Mucosa of stomach (tissue), 1 donor: ENCODE data around the gene PRKG1.

Experiments used
- H3K27me3 ChIP-seq: one replicate; pipeline ENCODE4 v1.7.0; 2013; ENCODE audit warnings: mild to moderate bottlenecking, low read length; ENCODE audit not compliant: control insufficient read depth, insufficient read depth
- H3K36me3 ChIP-seq: one replicate; pipeline ENCODE4 v1.7.0; 2013; ENCODE audit warnings: low read length; ENCODE audit not compliant: control insufficient read depth, insufficient read depth
- H3K4me1 ChIP-seq: one replicate; pipeline ENCODE4 v1.7.0; 2013; ENCODE audit warnings: mild to moderate bottlenecking, low read length; ENCODE audit not compliant: control insufficient read depth, insufficient read depth
- H3K4me3 ChIP-seq: one replicate; pipeline ENCODE4 v1.7.0; 2013; ENCODE audit warnings: low read length
- H3K9ac ChIP-seq: one replicate; pipeline ENCODE4 v1.7.0; 2013; ENCODE audit warnings: mild to moderate bottlenecking, low read length, moderate library complexity
- H3K9me3 ChIP-seq: one replicate; pipeline ENCODE4 v1.7.0; 2013; ENCODE audit warnings: mild to moderate bottlenecking, low read length, moderate library complexity; ENCODE audit not compliant: control insufficient read depth
- donor health status: Pancreatic carcinoma.

Gene PRKG1

GRCh38 chr10:52283174-52283573, 1208.9 kb downstream of the PRKG1 start:
- H3K36me3 ChIP-seq, result no peaks in the 10 kb centered on the region
- H3K9me3 ChIP-seq, result no peaks in the 10 kb centered on the region
- H3K27me3 ChIP-seq, result no peaks in the 10 kb centered on the region
- H3K4me3 ChIP-seq, result no peak overlapping the region
- H3K4me1 ChIP-seq, result no peaks in the 10 kb centered on the region
- H3K9ac ChIP-seq, result no peak overlapping the region

DNA sequence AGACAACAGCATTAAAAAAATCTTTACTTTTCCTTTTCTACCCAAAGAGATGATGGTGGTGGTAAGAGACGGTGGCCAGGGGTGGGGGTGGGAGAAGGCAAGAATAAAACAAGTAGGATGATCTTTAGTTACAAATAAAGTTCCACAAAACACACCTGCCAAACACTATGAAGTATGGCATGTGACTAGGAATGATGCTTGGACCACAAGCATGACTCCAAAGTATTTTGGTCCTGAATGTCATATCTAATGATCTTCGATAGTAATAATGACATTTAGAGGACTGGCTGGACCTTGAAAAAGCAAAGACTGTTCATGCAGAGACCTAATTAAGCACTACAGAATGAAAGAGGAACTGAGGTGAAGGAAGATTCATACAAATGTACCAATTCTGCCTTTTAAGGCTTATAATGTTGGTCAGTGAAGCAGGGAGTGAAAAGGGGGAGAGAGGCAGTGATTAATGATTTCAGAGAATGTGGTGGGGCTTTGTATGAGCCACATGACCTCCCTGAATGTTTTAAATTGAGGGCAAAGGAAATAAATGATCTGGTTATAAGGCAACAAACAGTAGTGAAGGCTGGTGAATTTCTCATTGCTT, 1210.2 kb downstream of the PRKG1 start:
- Histone ChIP-seq H3K4me1 (no peaks in the 10 kb centered on the region), H3K36me3 (no peaks in the 10 kb centered on the region), H3K27me3 (no peaks in the 10 kb centered on the region), H3K4me3 (no peak overlapping the region), H3K9ac (no peak overlapping the region), H3K9me3 (no peaks in the 10 kb centered on the region)

GRCh38 chr10:52287866-52288265, 1213.6 kb downstream of the PRKG1 start:
- no peak overlapping the region for H3K9ac ChIP-seq
- H3K27me3 ChIP-seq, result no peaks in the 10 kb centered on the region
- H3K4me3 ChIP-seq, result no peak overlapping the region
- H3K9me3 ChIP-seq, result no peaks in the 10 kb centered on the region
- H3K36me3 ChIP-seq, result no peaks in the 10 kb centered on the region
- no peaks in the 10 kb centered on the region for H3K4me1 ChIP-seq

- Histone ChIP-seq H3K9ac (no peak overlapping the region), H3K4me3 (no peak overlapping the region), H3K36me3 (no peaks in the 10 kb centered on the region), H3K4me1 (no peaks in the 10 kb centered on the region), H3K27me3 (no peaks in the 10 kb centered on the region), H3K9me3 (no peaks in the 10 kb centered on the region)
These were observed 1223.5 kb downstream of the PRKG1 start for GRCh38 chr10:52297747-52298146.

GRCh38 chr10:52300599-52301277, 1226.5 kb downstream of the PRKG1 start:
- H3K9me3 ChIP-seq, result no peaks in the 10 kb centered on the region
- no peak overlapping the region for H3K4me3 ChIP-seq
- no peaks in the 10 kb centered on the region for H3K27me3 ChIP-seq
- H3K4me1 ChIP-seq, result no peaks in the 10 kb centered on the region
- no peaks in the 10 kb centered on the region for H3K36me3 ChIP-seq
- H3K9ac ChIP-seq, result no peak overlapping the region

- no peaks in the 10 kb centered on the region for H3K36me3 ChIP-seq
- peaks cover 5% of the 10 kb centered on the region for H3K4me1 ChIP-seq
- H3K27me3 ChIP-seq, result peaks cover 4% of the 10 kb centered on the region
- H3K9me3 ChIP-seq, result no peaks in the 10 kb centered on the region
- peak overlapping the region; percentile 44 for H3K4me3 ChIP-seq
- peak overlapping the region; percentile 40 for H3K9ac ChIP-seq
These were observed 1234.2 kb downstream of the PRKG1 start for GRCh38 chr10:52308251-52309031.

- H3K9me3 ChIP-seq, result no peaks in the 10 kb centered on the region
- H3K4me1 ChIP-seq, result peaks cover 12% of the 10 kb centered on the region
- no peak overlapping the region for H3K9ac ChIP-seq
- peak overlapping the region; percentile 35 for H3K4me3 ChIP-seq
- H3K27me3 ChIP-seq, result peaks cover 14% of the 10 kb centered on the region
- H3K36me3 ChIP-seq, result no peaks in the 10 kb centered on the region
These were observed 1238.6 kb downstream of the PRKG1 start for GRCh38 chr10:52312942-52313255.

DNA sequence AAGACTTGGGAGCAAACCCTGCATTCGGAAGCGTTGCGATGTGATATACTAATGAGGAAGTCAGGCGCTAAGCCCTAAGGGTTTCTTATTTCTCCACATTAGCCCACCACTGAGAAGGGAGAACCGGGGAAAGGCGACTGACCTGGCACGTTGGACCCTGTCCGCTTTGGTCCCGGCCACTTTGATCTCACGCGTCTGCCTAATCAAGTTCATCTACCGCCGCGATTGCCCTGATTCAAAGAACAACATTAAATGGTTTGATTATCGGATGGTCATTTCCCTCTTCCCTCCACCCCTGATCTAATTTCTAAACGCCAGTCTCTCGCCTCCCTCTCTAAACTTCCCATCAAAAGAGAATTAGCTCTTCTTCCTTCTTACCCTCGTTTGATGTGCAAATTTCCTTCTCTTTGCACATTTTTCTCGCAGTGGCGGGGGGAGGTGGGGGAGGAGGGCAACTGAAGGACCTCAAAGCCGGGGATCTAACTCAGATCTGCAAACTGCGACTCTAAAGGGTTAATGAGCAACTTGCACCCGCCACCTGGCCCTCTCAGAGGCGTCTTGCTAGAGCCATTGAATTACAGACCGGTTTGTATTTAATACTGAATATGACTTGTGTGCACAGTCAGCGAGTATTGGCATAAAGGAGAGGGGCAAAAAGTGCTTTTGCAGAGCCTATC, 1239.1 kb downstream of the PRKG1 start:
- Histone ChIP-seq H3K27me3 (peaks cover 14% of the 10 kb centered on the region), H3K36me3 (no peaks in the 10 kb centered on the region), H3K9ac (peak overlapping the region; percentile 60), H3K4me3 (peak overlapping the region; percentile 35), H3K4me1 (peaks cover 12% of the 10 kb centered on the region), H3K9me3 (no peaks in the 10 kb centered on the region)

DNA sequence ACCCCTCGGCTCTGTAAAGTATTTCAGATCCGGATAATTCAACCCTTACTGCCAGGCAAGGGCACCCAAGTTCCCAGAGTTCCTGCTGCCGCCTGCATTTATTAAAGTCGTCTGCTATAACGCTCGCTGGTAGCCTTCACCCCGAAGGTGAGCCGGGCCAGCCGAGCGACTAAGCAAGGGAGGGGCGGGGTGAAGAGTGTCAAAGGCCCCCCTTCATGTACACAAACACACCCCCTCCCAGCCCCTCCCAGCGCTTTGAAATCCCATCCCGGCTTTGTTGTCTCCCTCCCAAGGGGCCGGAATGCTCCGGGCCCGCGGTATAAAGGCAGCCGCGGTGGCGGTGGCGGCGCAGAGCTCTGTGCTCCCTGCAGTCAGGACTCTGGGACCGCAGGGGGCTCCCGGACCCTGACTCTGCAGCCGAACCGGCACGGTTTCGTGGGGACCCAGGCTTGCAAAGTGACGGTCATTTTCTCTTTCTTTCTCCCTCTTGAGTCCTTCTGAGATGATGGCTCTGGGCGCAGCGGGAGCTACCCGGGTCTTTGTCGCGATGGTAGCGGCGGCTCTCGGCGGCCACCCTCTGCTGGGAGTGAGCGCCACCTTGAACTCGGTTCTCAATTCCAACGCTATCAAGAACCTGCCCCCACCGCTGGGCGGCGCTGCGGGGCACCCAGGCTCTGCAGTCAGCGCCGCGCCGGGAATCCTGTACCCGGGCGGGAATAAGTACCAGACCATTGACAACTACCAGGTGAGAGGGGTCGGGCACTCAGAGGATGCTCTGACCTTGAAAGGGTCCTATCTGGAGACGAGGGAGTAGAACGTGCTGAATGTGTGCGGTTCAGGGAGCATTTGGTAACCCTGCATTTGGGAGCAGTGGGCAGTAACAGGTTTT, 1239.9 kb downstream of the PRKG1 start, which contains the start of gene DKK1:
Gene DKK1, plus strand, starts transcription at position 349 of the 889 bp plus-strand sequence. Its CDS starts 154 bp downstream, at position 503.
- peak within 1 kb of the TSS; percentile 37 for H3K4me3 ChIP-seq
- peaks cover 14% of the 10 kb centered on the region for H3K27me3 ChIP-seq
- H3K4me1 ChIP-seq, result peaks cover 12% of the 10 kb centered on the region
- peak within 1 kb of the TSS; percentile 60 for H3K9ac ChIP-seq
- no peaks in the 10 kb centered on the region for H3K9me3 ChIP-seq
- H3K36me3 ChIP-seq, result no peaks in the 10 kb centered on the region

DNA sequence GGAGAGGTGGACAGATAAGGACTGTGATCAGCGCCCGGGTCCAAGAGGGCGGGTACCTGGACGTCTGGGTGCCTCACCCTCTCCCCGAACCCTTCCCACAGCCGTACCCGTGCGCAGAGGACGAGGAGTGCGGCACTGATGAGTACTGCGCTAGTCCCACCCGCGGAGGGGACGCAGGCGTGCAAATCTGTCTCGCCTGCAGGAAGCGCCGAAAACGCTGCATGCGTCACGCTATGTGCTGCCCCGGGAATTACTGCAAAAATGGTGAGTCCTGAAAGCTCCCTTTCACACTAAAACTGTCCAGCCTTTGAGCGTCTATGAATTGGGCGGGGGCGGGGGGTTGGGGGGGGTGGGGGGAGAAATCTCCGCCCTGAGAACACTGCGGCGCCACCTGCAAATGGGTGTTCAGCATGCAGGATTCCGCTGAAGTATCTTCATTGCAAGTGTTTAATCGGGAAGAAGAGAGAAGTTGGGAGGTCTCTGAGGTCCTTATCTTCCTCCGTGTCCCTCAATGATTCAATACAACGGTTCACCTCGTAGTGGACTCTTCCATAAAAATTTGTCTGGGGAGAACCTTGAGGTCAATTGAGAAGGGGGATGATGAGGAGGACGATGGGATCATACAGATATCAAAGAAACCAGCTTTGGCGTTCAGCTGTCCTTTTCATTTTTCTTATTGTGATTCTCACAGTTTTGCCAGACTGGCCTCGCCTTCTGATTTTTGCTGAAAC, 1240.7 kb downstream of the PRKG1 start:
- Histone ChIP-seq H3K27me3 (peaks cover 14% of the 10 kb centered on the region), H3K4me1 (peaks cover 12% of the 10 kb centered on the region), H3K36me3 (no peaks in the 10 kb centered on the region), H3K4me3 (peak overlapping the region; percentile 37), H3K9me3 (no peaks in the 10 kb centered on the region), H3K9ac (no peak overlapping the region)

DNA sequence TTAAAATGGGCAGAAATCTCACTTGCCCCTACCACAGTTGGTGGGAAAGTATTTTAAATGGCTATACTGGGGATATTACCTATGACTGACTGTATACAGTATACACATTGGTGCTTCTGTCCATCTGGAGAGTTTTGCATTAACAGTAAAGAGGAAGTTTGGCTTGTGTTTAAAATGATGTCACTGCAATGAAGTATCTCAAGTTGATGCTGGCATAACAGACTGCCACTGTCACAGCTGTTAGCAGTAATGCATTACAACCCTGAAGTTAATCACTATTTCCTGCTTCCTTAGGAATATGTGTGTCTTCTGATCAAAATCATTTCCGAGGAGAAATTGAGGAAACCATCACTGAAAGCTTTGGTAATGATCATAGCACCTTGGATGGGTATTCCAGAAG, 1241.7 kb downstream of the PRKG1 start:
- no peak overlapping the region for H3K4me3 ChIP-seq
- H3K27me3 ChIP-seq, result peaks cover 14% of the 10 kb centered on the region
- H3K4me1 ChIP-seq, result peaks cover 12% of the 10 kb centered on the region
- no peak overlapping the region for H3K9ac ChIP-seq
- no peaks in the 10 kb centered on the region for H3K9me3 ChIP-seq
- no peaks in the 10 kb centered on the region for H3K36me3 ChIP-seq
